Stomach (tissue), 9 donors: Measurements from ENCODE around the gene DEFB124. TPM values are rescaled to one million over a fixed set of nuclear protein-coding genes. Genes with fewer than 3 reads are reported as not detected.

Source experiments
- DNase-seq, 2 donors: peaks; one replicate each; pipeline versions ENCODE4 v3.0.0 to v3.0.0-alpha.2; 2013 to 2019
- H3K27ac ChIP-seq, 5 donors: fragments of 200-600 bp in 4 of 5; sonication (generic) in 4 of 5; one replicate each; pipeline ENCODE4 v1.5.1; 2013 to 2019; ENCODE audit warnings: mild to moderate bottlenecking in 1 of 5, moderate library complexity in 1 of 5
- H3K27me3 ChIP-seq, 3 donors: fragments of 200-600 bp; sonication (generic); one replicate each; pipeline ENCODE4 v1.5.1; 2017 to 2019; ENCODE audit warnings: mixed run types in 1 of 3
- H3K36me3 ChIP-seq, 4 donors: fragments of 200-600 bp; sonication (generic); 1 replicate in 3 of 4; 2 replicates in 1 of 4; pipeline ENCODE4 v1.5.1; 2016 to 2019
- H3K4me1 ChIP-seq, 4 donors: fragments of 200-600 bp; sonication (generic); one replicate each; pipeline ENCODE4 v1.5.1; 2016 to 2019
- H3K4me3 ChIP-seq, 4 donors: fragments of 200-600 bp; sonication (generic) in 3 of 4; one replicate each; pipeline ENCODE4 v1.5.1; 2016 to 2019; ENCODE audit warnings: mild to moderate bottlenecking in 1 of 4
- H3K9me3 ChIP-seq, 4 donors: fragments of 200-600 bp; sonication (generic); one replicate each; pipeline ENCODE4 v1.5.1; 2016 to 2019
- EP300 ChIP-seq: sonication (generic); formaldehyde crosslinking; IDR thresholded peaks from one replicate; pipeline ENCODE4 v1.6.1; 2017; ENCODE audit warnings: antibody characterized with exemption
- POLR2A ChIP-seq, 4 donors: fragments of 450-650 bp; IDR thresholded peaks; one replicate each; pipeline ENCODE4 v1.6.1; 2016; ENCODE audit warnings: antibody characterized with exemption in 4 of 4, control low read depth in 2 of 4, mild to moderate bottlenecking in 1 of 4, moderate library complexity in 1 of 4
- POLR2AphosphoS5 ChIP-seq, 3 donors: sonication (generic); formaldehyde crosslinking; IDR thresholded peaks; one replicate each; pipeline ENCODE4 v1.6.1; 2016; ENCODE audit warnings: antibody characterized with exemption in 3 of 3
- WGBS, 5 donors: extraction: QIAGEN DNeasy Blood & Tissue Kit in 3 of 5; methylation state at CpG; one replicate each; pipeline versions ENCODE4 v1.1.5 to v1.1.7; 2013 to 2018; 5-methylcytosine and 5-hydroxymethylcytosine counted together
- intact Hi-C: fragments of 100-400 bp; cut with DNase I; formaldehyde crosslinking; loops from one replicate; pipeline ENCODE4 v1.15.1; 2023; ENCODE audit warnings: low total_unique reads
- polyA plus RNA-seq, 3 donors: library from polyadenylated mRNA; stranded (reverse); fragments of 200-250 nt; gene quantifications; one replicate each; pipeline ENCODE4 v1.2.3, GENCODE V29; 2013
- total RNA-seq, 5 donors: library from RNA; depleted of rRNA; stranded (reverse); fragments of >200 nt; gene quantifications; one replicate each; pipeline versions ENCODE4 v1.1.0 to v1.2.3, GENCODE V29; 2014 to 2016
- TF ChIP-seq, protein P1 (sequence below), 7 experiments: fragments of 450-650 bp in 4 of 7; fragments of 200-600 bp in 3 of 7; sonication (generic) in 3 of 7; IDR thresholded peaks; one replicate each; pipeline ENCODE4 v1.5.1; 2016 to 2019; ENCODE audit warnings: antibody characterized with exemption in 7 of 7, control low read depth in 2 of 7, mild to moderate bottlenecking in 1 of 7
- donor health status: healthy with polysubstance abuse.
- donor health status: Bipolar disorder and iron deficiency.
- donor health status: healthy.

Gene DEFB124
- total and polyA plus RNA-seq, 8 donors = 0.28 to 1.1 TPM; not detected in 6

GRCh38 chr20:31425797-31426196, 49.1 kb downstream of the DEFB124 start:
- Histone ChIP-seq H3K27me3 (peaks cover 0 to 3% (median 0%) of the 10 kb centered on the region in 3 donors), H3K4me1 (no peaks in the 10 kb centered on the region), H3K9me3 (peaks cover 0 to 17% (median 12%) of the 10 kb centered on the region in 4 donors), H3K27ac (no peak overlapping the region), H3K36me3 (no peaks in the 10 kb centered on the region), H3K4me3 (no peak overlapping the region)
- intact Hi-C loops = no loop called here
- no peak for TF ChIP-seq EP300
- no peak for TF ChIP-seq POLR2AphosphoS5 (IDR thresholded peaks at IDR 0.05)
- TF ChIP-seq POLR2A (IDR thresholded peaks at IDR 0.05) = no peak
- TF ChIP-seq, protein P1, sequence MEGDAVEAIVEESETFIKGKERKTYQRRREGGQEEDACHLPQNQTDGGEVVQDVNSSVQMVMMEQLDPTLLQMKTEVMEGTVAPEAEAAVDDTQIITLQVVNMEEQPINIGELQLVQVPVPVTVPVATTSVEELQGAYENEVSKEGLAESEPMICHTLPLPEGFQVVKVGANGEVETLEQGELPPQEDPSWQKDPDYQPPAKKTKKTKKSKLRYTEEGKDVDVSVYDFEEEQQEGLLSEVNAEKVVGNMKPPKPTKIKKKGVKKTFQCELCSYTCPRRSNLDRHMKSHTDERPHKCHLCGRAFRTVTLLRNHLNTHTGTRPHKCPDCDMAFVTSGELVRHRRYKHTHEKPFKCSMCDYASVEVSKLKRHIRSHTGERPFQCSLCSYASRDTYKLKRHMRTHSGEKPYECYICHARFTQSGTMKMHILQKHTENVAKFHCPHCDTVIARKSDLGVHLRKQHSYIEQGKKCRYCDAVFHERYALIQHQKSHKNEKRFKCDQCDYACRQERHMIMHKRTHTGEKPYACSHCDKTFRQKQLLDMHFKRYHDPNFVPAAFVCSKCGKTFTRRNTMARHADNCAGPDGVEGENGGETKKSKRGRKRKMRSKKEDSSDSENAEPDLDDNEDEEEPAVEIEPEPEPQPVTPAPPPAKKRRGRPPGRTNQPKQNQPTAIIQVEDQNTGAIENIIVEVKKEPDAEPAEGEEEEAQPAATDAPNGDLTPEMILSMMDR (IDR thresholded peaks at IDR 0.05) = no peak
- DNase-seq = no peak

DNA sequence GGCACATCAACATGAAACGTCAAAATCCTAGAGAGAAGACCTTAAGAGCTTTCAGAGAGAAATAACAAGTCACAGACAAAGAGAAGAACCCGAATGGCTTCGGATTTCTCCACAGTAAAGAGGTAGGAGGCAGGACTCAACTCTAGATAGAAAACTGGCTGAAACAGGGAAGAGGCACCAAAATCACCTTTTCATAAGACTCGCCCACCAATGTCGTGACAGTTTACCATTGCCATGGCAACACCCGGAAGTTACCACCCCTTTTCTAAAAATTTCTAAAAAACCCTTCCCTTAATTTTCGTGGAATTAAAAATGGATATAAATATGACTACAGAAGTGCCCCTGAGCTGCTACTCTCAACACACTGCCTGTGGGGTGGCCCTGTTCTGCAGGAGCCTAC, 56.6 kb downstream of the DEFB124 start:
- Histone ChIP-seq H3K27me3 (no peaks in the 10 kb centered on the region), H3K27ac (no peak overlapping the region), H3K36me3 (no peaks in the 10 kb centered on the region), H3K9me3 (no peaks in the 10 kb centered on the region), H3K4me3 (no peak overlapping the region), H3K4me1 (no peaks in the 10 kb centered on the region)
- no peak for DNase-seq
- 75 to 88% (median 85%) methylated on average over 7 of the region's 7 CpGs for WGBS, 5 donors
- TF ChIP-seq POLR2AphosphoS5 (IDR thresholded peaks at IDR 0.05) = no peak
- TF ChIP-seq EP300 = no peak
- TF ChIP-seq POLR2A (IDR thresholded peaks at IDR 0.05) = no peak
- TF ChIP-seq, protein P1 (IDR thresholded peaks at IDR 0.05) = no peak
- intact Hi-C loops = no loop called here

DNA sequence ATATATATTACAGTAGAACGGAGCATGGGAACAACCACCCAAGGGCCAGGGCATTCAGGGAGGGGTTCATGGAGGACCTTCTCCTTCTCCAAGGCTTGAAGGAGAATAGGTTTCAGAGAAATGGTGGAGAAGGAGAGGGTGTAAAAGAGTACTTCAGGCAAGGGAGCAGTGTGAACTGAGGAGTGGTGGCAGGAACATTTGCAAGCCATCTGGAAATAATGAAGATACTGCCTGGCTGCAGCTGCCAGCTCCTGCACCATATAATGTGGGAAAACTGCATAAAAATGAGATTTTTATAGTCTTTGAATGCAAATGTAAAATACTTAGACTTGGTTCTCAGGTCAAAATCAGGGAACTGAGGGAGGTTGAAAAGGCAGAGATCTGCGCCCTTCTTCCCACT, 59.3 kb downstream of the DEFB124 start:
- no peak overlapping the region for H3K4me3 ChIP-seq
- WGBS, 5 donors = 82 to 91% (median 87%) methylated on average over 2 of the region's 2 CpGs
- no peak for TF ChIP-seq POLR2AphosphoS5 (IDR thresholded peaks at IDR 0.05)
- TF ChIP-seq EP300 = no peak
- TF ChIP-seq, protein P1 (IDR thresholded peaks at IDR 0.05) = no peak
- no peak for TF ChIP-seq POLR2A (IDR thresholded peaks at IDR 0.05)
- H3K36me3 ChIP-seq = no peaks in the 10 kb centered on the region
- no peaks in the 10 kb centered on the region for H3K27me3 ChIP-seq
- H3K9me3 ChIP-seq = no peaks in the 10 kb centered on the region
- H3K4me1 ChIP-seq = no peaks in the 10 kb centered on the region
- intact Hi-C loops = no loop called here
- H3K27ac ChIP-seq = no peak overlapping the region
- no peak for DNase-seq

Other genes with a start within 250 kb of the DEFB124 start
- gene DEFB115, start 217.5 kb downstream of the DEFB124 start, total RNA-seq = not detected
- gene DEFB115, start 217.5 kb downstream of the DEFB124 start, polyA plus RNA-seq = not detected
- gene DEFB116, start 166.5 kb downstream of the DEFB124 start, total RNA-seq = not detected
- gene DEFB116, start 166.5 kb downstream of the DEFB124 start, polyA plus RNA-seq = not detected
- not detected for gene DEFB118, start 106.5 kb downstream of the DEFB124 start, total RNA-seq
- not detected for gene DEFB118, start 106.5 kb downstream of the DEFB124 start, polyA plus RNA-seq
- gene DEFB119, start 84.5 kb downstream of the DEFB124 start, total RNA-seq = not detected
- gene DEFB119, start 84.5 kb downstream of the DEFB124 start, polyA plus RNA-seq = not detected
- gene DEFB121, start 68.9 kb downstream of the DEFB124 start, total RNA-seq = not detected
- not detected for gene DEFB121, start 68.9 kb downstream of the DEFB124 start, polyA plus RNA-seq
- gene DEFB123, start 34.5 kb downstream of the DEFB124 start, total RNA-seq = not detected
- not detected for gene DEFB123, start 34.5 kb downstream of the DEFB124 start, polyA plus RNA-seq
- 1 to 10 TPM in 2 of 5 donors, not detected in 3; 1.3 to 1.6 TPM for gene REM1, start 161 bp upstream of the DEFB124 start, total RNA-seq
- gene REM1, start 161 bp upstream of the DEFB124 start, polyA plus RNA-seq = 1 to 10 TPM; 1.1 to 2.1 (median 1.1) TPM
- gene HM13, start 39.3 kb upstream of the DEFB124 start, total RNA-seq = 100 to 1,000 TPM in 1 of 5 donors, 10 to 100 TPM in 4; 10.7 to 103 (median 56.9) TPM
- 100 to 1,000 TPM; 119 to 181 (median 165) TPM for gene HM13, start 39.3 kb upstream of the DEFB124 start, polyA plus RNA-seq
- gene ID1, start 130.2 kb upstream of the DEFB124 start, total RNA-seq = 100 to 1,000 TPM; 315 to 475 (median 378) TPM
- gene ID1, start 130.2 kb upstream of the DEFB124 start, polyA plus RNA-seq = 100 to 1,000 TPM; 168 to 585 (median 350) TPM
- gene COX4I2, start 162.8 kb upstream of the DEFB124 start, total RNA-seq = 1 to 10 TPM in 2 of 5 donors, not detected in 3; 1.8 to 4.2 TPM
- 1 to 10 TPM; 1.8 to 6.7 (median 4.8) TPM for gene COX4I2, start 162.8 kb upstream of the DEFB124 start, polyA plus RNA-seq
- 100 to 1,000 TPM in 2 of 5 donors, 10 to 100 TPM in 3; 61.7 to 210 (median 68.7) TPM for gene BCL2L1, start 247.7 kb upstream of the DEFB124 start, total RNA-seq
- 10 to 100 TPM; 47.1 to 88.2 (median 73.0) TPM for gene BCL2L1, start 247.7 kb upstream of the DEFB124 start, polyA plus RNA-seq